Measurements from ENCODE around the gene IFIT3.
"Not testable (repeated sequence)": the region's sequence is repeated elsewhere in the genome, so short reads cannot be mapped to it uniquely, and the experiment has no call there.

IFIT3 gene

GRCh38 chr10:89304026-89304425 is 23.8 kb upstream of the IFIT3 start:
- DNase-seq (ENCODE audit: low read depth) = no peak

- no peak for DNase-seq (ENCODE audit: low read depth)
These were observed 23.4 kb upstream of the IFIT3 start for GRCh38 chr10:89304446-89304845.

- DNase-seq (ENCODE audit: low read depth) = no peak
These were observed 22.9 kb upstream of the IFIT3 start for GRCh38 chr10:89304925-89305324.

- DNase-seq (ENCODE audit: low read depth) = no peak
These were observed 21.9 kb upstream of the IFIT3 start for GRCh38 chr10:89305766-89306433.

GRCh38 chr10:89306434-89307268 is 21.1 kb upstream of the IFIT3 start:
- DNase-seq (ENCODE audit: low read depth) = no peak

- no peak for DNase-seq (ENCODE audit: low read depth)
These were observed 20.6 kb upstream of the IFIT3 start for GRCh38 chr10:89307269-89307577.

- DNase-seq (ENCODE audit: low read depth) = no peak
These were observed 19.5 kb upstream of the IFIT3 start for GRCh38 chr10:89308266-89308665.

- no peak for DNase-seq (ENCODE audit: low read depth)
These were observed 19.1 kb upstream of the IFIT3 start for GRCh38 chr10:89308736-89309135.

GRCh38 chr10:89309156-89310055 is 18.4 kb upstream of the IFIT3 start:
- DNase-seq (ENCODE audit: low read depth) = no peak

GRCh38 chr10:89310056-89310893 is 17.5 kb upstream of the IFIT3 start:
- DNase-seq (ENCODE audit: low read depth) = no peak

- no peak for DNase-seq (ENCODE audit: low read depth)
These were observed 14.8 kb upstream of the IFIT3 start for GRCh38 chr10:89312973-89313372.

GRCh38 chr10:89314676-89315075 is 13.1 kb upstream of the IFIT3 start:
- DNase-seq (ENCODE audit: low read depth) = no peak

- not testable (repeated sequence) for DNase-seq (ENCODE audit: low read depth)
These were observed 9.8 kb upstream of the IFIT3 start for GRCh38 chr10:89318047-89318446.

- not testable (repeated sequence) for DNase-seq (ENCODE audit: low read depth)
These were observed 2.7 kb upstream of the IFIT3 start for GRCh38 chr10:89325081-89325480.

GRCh38 chr10:89325856-89326255 is 1.9 kb upstream of the IFIT3 start:
- DNase-seq (ENCODE audit: low read depth) = not testable (repeated sequence)

- no peak for DNase-seq (ENCODE audit: low read depth)
These were observed 1.4 kb downstream of the IFIT3 start for GRCh38 chr10:89329151-89329550.

- DNase-seq (ENCODE audit: low read depth) = not testable (repeated sequence)
These were observed 2.2 kb downstream of the IFIT3 start for GRCh38 chr10:89330014-89330413.

- DNase-seq (ENCODE audit: low read depth) = no peak
These were observed 2.9 kb downstream of the IFIT3 start for GRCh38 chr10:89330537-89331212.

GRCh38 chr10:89331487-89332122 is 3.8 kb downstream of the IFIT3 start:
- not testable (repeated sequence) for DNase-seq (ENCODE audit: low read depth)

GRCh38 chr10:89332123-89332633 is 4.4 kb downstream of the IFIT3 start:
- DNase-seq (ENCODE audit: low read depth) = no peak

Data from HS-5 (cell line).